ENCODE data around the gene TMEM117.

DNA sequence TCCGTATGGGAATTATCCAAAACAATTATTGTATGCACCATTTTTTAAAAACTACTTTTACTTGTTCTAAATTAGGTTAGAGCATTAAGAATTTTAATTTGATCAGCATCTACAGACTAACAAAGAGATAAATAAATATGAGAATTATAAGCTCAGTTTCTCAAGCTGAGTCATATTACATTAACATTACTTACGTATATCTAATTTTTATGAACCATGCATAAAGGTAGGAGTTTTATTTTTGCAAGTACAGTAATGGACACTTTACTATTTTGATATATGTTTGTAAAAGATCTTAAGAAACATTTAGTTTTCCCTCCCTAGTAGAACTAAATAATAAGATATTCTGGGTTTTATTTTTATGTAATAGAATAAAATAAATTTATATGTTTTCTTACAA, 410.1 kb downstream of the TMEM117 start:
- no peak for TF ChIP-seq POLR2A (IDR thresholded peaks at IDR 0.05; ENCODE audit: low read depth, low read length)
- TF ChIP-seq POLR2AphosphoS5 (IDR thresholded peaks at IDR 0.05; ENCODE audit: low read depth, low read length), result no peak

All from GM12892 (cell line).